Peyer's patch (tissue), 4 donors: ENCODE data around the gene PPP1R9B.

Source experiments
- POLR2A ChIP-seq, 2 donors: fragments of 450-650 bp; IDR thresholded peaks; one replicate each; pipeline ENCODE4 v1.5.1; 2017; ENCODE audit warnings: antibody characterized with exemption in 2 of 2, mild to moderate bottlenecking in 2 of 2, moderate library complexity in 2 of 2
- TF ChIP-seq, protein P1 (sequence below), 6 experiments: fragments of 450-650 bp in 4 of 6; fragments of 200-600 bp in 2 of 6; sonication (generic) in 1 of 6; IDR thresholded peaks; one replicate each; pipeline ENCODE4 v1.5.1; 2017 to 2019; ENCODE audit warnings: antibody characterized with exemption in 6 of 6, mild to moderate bottlenecking in 3 of 6, moderate library complexity in 1 of 6

- TF ChIP-seq, protein P1, sequence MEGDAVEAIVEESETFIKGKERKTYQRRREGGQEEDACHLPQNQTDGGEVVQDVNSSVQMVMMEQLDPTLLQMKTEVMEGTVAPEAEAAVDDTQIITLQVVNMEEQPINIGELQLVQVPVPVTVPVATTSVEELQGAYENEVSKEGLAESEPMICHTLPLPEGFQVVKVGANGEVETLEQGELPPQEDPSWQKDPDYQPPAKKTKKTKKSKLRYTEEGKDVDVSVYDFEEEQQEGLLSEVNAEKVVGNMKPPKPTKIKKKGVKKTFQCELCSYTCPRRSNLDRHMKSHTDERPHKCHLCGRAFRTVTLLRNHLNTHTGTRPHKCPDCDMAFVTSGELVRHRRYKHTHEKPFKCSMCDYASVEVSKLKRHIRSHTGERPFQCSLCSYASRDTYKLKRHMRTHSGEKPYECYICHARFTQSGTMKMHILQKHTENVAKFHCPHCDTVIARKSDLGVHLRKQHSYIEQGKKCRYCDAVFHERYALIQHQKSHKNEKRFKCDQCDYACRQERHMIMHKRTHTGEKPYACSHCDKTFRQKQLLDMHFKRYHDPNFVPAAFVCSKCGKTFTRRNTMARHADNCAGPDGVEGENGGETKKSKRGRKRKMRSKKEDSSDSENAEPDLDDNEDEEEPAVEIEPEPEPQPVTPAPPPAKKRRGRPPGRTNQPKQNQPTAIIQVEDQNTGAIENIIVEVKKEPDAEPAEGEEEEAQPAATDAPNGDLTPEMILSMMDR (IDR thresholded peaks at IDR 0.05) = peak in 2 of 6 experiments; percentile 8
- peak in 1 of 2 donors; percentile 77 for TF ChIP-seq POLR2A (IDR thresholded peaks at IDR 0.05)
These were observed 48.9 kb downstream of the PPP1R9B start for GRCh38 chr17:50101346-50102163.
